A673 (cell line): ENCODE results near the gene MDP1. TPM values are rescaled to one million over a fixed set of nuclear protein-coding genes. Genes with fewer than 3 reads are reported as not detected.

Experiments used
- BruUV-seq: library from RNA; stranded (reverse); fragments of 400-500 nt; replicated peaks from 2 replicates; lab custom pipeline; 2021; lab: Mats Ljungman, UMichigan
- CTCF ChIA-PET: fragments of 300-600 bp; sonication (Branson Sonifier 250); formaldehyde crosslinking; loops from one replicate; lab custom pipeline; 2022; ENCODE audit warnings: antibody characterized with exemption; lab: Charles Lee
- POLR2A ChIA-PET: fragments of 300-600 bp; sonication (Branson Sonifier 250); formaldehyde crosslinking; loops from one replicate; lab custom pipeline; 2022; ENCODE audit warnings: antibody characterized with exemption; ENCODE audit not compliant: low non-redundant PET; lab: Charles Lee
- DNase-seq: peaks from one replicate; pipeline ENCODE4 v3.0.0-alpha.2; 2015; ENCODE audit warnings: low spot score
- H3K27ac ChIP-seq: fragments of 200-600 bp; sonication (generic); 2 replicates; pipeline ENCODE4 v1.5.1; 2016; ENCODE audit warnings: mixed run types, low read depth, mild to moderate bottlenecking, mixed read lengths, antibody characterized with exemption, low read length; ENCODE audit not compliant: poor library complexity, severe bottlenecking
- H3K27me3 ChIP-seq: fragments of 200-600 bp; sonication (generic); replicated peaks from 2 replicates; pipeline ENCODE4 v1.6.1; 2017; ENCODE audit warnings: mixed run types, low read depth, mild to moderate bottlenecking, mixed read lengths, antibody characterized with exemption, low read length; ENCODE audit not compliant: insufficient read depth, poor library complexity
- H3K36me3 ChIP-seq: fragments of 200-600 bp; sonication (generic); 2 replicates; pipeline ENCODE4 v1.6.1; 2016; ENCODE audit warnings: mixed run types, mild to moderate bottlenecking, mixed read lengths, antibody characterized with exemption, low read length; ENCODE audit not compliant: insufficient read depth, poor library complexity, severe bottlenecking
- H3K4me1 ChIP-seq: fragments of 200-600 bp; sonication (generic); 2 replicates; pipeline ENCODE4 v1.6.1; 2017; ENCODE audit warnings: mixed run types, mild to moderate bottlenecking, mixed read lengths, antibody characterized with exemption, low read length; ENCODE audit not compliant: insufficient read depth, poor library complexity, severe bottlenecking
- H3K4me3 ChIP-seq: fragments of 200-600 bp; sonication (generic); 2 replicates; pipeline ENCODE4 v1.5.1; 2016; ENCODE audit warnings: low read depth, mixed run types, mild to moderate bottlenecking, mixed read lengths, low read length; ENCODE audit not compliant: poor library complexity, severe bottlenecking
- H3K9me3 ChIP-seq: fragments of 200-600 bp; sonication (generic); 2 replicates; pipeline ENCODE4 v1.6.1; 2016; ENCODE audit warnings: mixed run types, low read depth, mild to moderate bottlenecking, mixed read lengths, antibody characterized with exemption, low read length; ENCODE audit not compliant: poor library complexity, severe bottlenecking
- CTCF ChIP-seq: fragments of 300-800, 200-600 bp; sonication (generic); conservative IDR thresholded peaks from 2 replicates; pipeline ENCODE4 v1.5.1; 2017; ENCODE audit warnings: low read depth, mild to moderate bottlenecking, antibody characterized with exemption, low read length, moderate library complexity, mixed read lengths
- EZH2 ChIP-seq: fragments of 200-600 bp; sonication (generic); IDR thresholded peaks from 2 replicates; pipeline ENCODE4 v1.6.1; 2017; ENCODE audit warnings: borderline replicate concordance, low read depth, mild to moderate bottlenecking, mixed read lengths, antibody characterized with exemption, low read length; ENCODE audit not compliant: poor library complexity, severe bottlenecking
- intact Hi-C: fragments of 100-400 bp; cut with micrococcal nuclease; formaldehyde crosslinking; loops from one replicate; pipeline ENCODE4 v1.10.0; 2022; ENCODE audit not compliant: unreplicated experiment
- total RNA-seq: library from RNA; stranded (reverse); gene quantifications from 2 replicates; pipeline ENCODE4 v1.2.3, GENCODE V29; 2021

Gene MDP1
- total RNA-seq, 1 experiment from 2014 or later, result 21.3 TPM

- H3K9me3 ChIP-seq, result no peaks in the 10 kb centered on the region
- DNase-seq, result no peak
- ChIA-PET CTCF (no interaction called here), POLR2A (no interaction called here)
- H3K27me3 ChIP-seq, result no peaks in the 10 kb centered on the region
- intact Hi-C loops, result no loop called here
- no TSS peak for BruUV-seq
- TF ChIP-seq EZH2 (no peak), CTCF (no peak)
- H3K27ac ChIP-seq, result no peak overlapping the region
- H3K4me3 ChIP-seq, result no peak overlapping the region
- H3K36me3 ChIP-seq, result peaks cover 62% of the 10 kb centered on the region
- H3K4me1 ChIP-seq, result peaks cover 9% of the 10 kb centered on the region
Measured at GRCh38 chr14:24184104-24184970, 31.5 kb downstream of the MDP1 start.

GRCh38 chr14:24183014-24183481, 32.8 kb downstream of the MDP1 start:
- TF ChIP-seq CTCF (no peak), EZH2 (no peak)
- Histone ChIP-seq H3K9me3 (no peaks in the 10 kb centered on the region), H3K27ac (no peak overlapping the region), H3K36me3 (peaks cover 71% of the 10 kb centered on the region), H3K4me1 (peaks cover 5% of the 10 kb centered on the region), H3K27me3 (no peaks in the 10 kb centered on the region), H3K4me3 (no peak overlapping the region)
- CTCF ChIA-PET, result no interaction called here
- POLR2A ChIA-PET, result no interaction called here
- DNase-seq, result no peak
- no TSS peak for BruUV-seq
- intact Hi-C loops, result no loop called here

- H3K4me1 ChIP-seq, result no peaks in the 10 kb centered on the region
- H3K27me3 ChIP-seq, result no peaks in the 10 kb centered on the region
- POLR2A ChIA-PET, result no interaction called here
- intact Hi-C loops, result no loop called here
- no TSS peak for BruUV-seq
- H3K27ac ChIP-seq, result no peak overlapping the region
- TF ChIP-seq EZH2 (no peak), CTCF (no peak)
- CTCF ChIA-PET, result interaction anchor here (1.3 kb wide), 1 partner anchor 21 kb away, joined by 4 read pairs; the partner anchor contains the start of gene IRF9
- no peaks in the 10 kb centered on the region for H3K9me3 ChIP-seq
- peaks cover 71% of the 10 kb centered on the region for H3K36me3 ChIP-seq
- no peak for DNase-seq
- H3K4me3 ChIP-seq, result no peak overlapping the region
Measured at GRCh38 chr14:24182110-24182882, 33.6 kb downstream of the MDP1 start.
